H1 (cell line): ENCODE measurements around the gene SLC6A2. TPM values are rescaled to one million over a fixed set of nuclear protein-coding genes. Genes with fewer than 3 reads are reported as not detected.

ENCODE experiments used
- CTCF ChIA-PET: fragments of 300-600 bp; sonication (Branson Sonifier 250); formaldehyde crosslinking; loops from one replicate; lab custom pipeline; 2021; ENCODE audit not compliant: partially characterized antibody; lab: Charles Lee
- POLR2A ChIA-PET: fragments of 300-600 bp; sonication (Branson Sonifier 250); formaldehyde crosslinking; loops from one replicate; lab custom pipeline; 2021; ENCODE audit warnings: inconsistent platforms; ENCODE audit not compliant: partially characterized antibody; lab: Charles Lee
- DNase-seq, 2 experiments: peaks; one replicate each; pipeline versions ENCODE4 v3.0.0 to v3.0.0-alpha.2; 2010 to 2022; ENCODE audit warnings: low spot score in 2 of 2, low read depth in 1 of 2, mixed read lengths in 1 of 2
- FAIRE-seq: peaks from 2 replicates; lab custom pipeline; 2011; peaks lifted over from hg19 to GRCh38; lab: Jason Lieb, UNC
- H2AFZ ChIP-seq: 2 replicates; pipeline ENCODE4 v1.8.1; 2012; ENCODE audit warnings: low read length, inconsistent platforms
- H2AK5ac ChIP-seq: 2 replicates; pipeline ENCODE4 v1.6.1; 2013; ENCODE audit warnings: low read depth, low read length
- H2BK120ac ChIP-seq: replicated peaks from 2 replicates; pipeline ENCODE3; 2013; ENCODE audit warnings: low read depth, low read length, inconsistent platforms
- H2BK12ac ChIP-seq: 2 replicates; pipeline ENCODE4 v1.6.1; 2013; ENCODE audit warnings: low read depth, low read length
- H2BK15ac ChIP-seq: 2 replicates; pipeline ENCODE4 v1.6.1; 2013; ENCODE audit warnings: low read length
- H2BK20ac ChIP-seq: 2 replicates; pipeline ENCODE4 v1.6.1; 2013; ENCODE audit warnings: low read length
- H2BK5ac ChIP-seq: 2 replicates; pipeline ENCODE4 v1.6.1; 2013; ENCODE audit warnings: low read depth, low read length
- H3K14ac ChIP-seq: 2 replicates; pipeline ENCODE4 v1.6.1; 2013; ENCODE audit warnings: inconsistent platforms; ENCODE audit not compliant: insufficient read length
- H3K18ac ChIP-seq: 2 replicates; pipeline ENCODE4 v1.6.1; 2013; ENCODE audit warnings: low read length; ENCODE audit errors: extremely low read depth
- H3K23ac ChIP-seq: 2 replicates; pipeline ENCODE4 v1.6.1; 2013; ENCODE audit warnings: inconsistent platforms; ENCODE audit not compliant: insufficient read length
- H3K23me2 ChIP-seq: 2 replicates; pipeline ENCODE4 v1.6.1; 2013; ENCODE audit warnings: low read depth, low read length
- H3K27ac ChIP-seq: 2 replicates; pipeline ENCODE4 v1.6.1; 2011; ENCODE audit warnings: low read depth, low read length, inconsistent platforms
- H3K27me3 ChIP-seq, 4 experiments: replicated peaks in 1 of 4; 1 replicate in 1 of 4; 2 replicates in 3 of 4; pipeline versions ENCODE4 v1.6.1 to v1.8.1; 2011 to 2013; ENCODE audit warnings: low read length in 3 of 4, mild to moderate bottlenecking in 3 of 4, inconsistent platforms in 2 of 4, mixed read lengths in 2 of 4, moderate library complexity in 1 of 4; ENCODE audit not compliant: control insufficient read depth in 3 of 4, insufficient read depth in 3 of 4; ENCODE audit errors: extremely low read depth in 1 of 4
- H3K36me3 ChIP-seq, 4 experiments: 2 replicates each; pipeline versions ENCODE4 v1.6.1 to v1.8.1; 2011 to 2013; ENCODE audit warnings: mild to moderate bottlenecking in 4 of 4, low read length in 3 of 4, moderate library complexity in 2 of 4, control low read depth in 1 of 4, inconsistent platforms in 1 of 4; ENCODE audit not compliant: insufficient read depth in 4 of 4, control insufficient read depth in 2 of 4
- H3K4ac ChIP-seq: replicated peaks from 2 replicates; pipeline ENCODE3; 2013; ENCODE audit warnings: low read length, low read depth, mixed read lengths, inconsistent platforms; ENCODE audit not compliant: insufficient read length
- H3K4me1 ChIP-seq, 4 experiments: replicated peaks in 1 of 4; 1 replicate in 1 of 4; 2 replicates in 3 of 4; pipeline versions ENCODE4 v1.6.1 to v1.8.1; 2011 to 2013; ENCODE audit warnings: low read length in 3 of 4, inconsistent platforms in 2 of 4, mixed read lengths in 1 of 4; ENCODE audit not compliant: insufficient read depth in 4 of 4, control insufficient read depth in 3 of 4
- H3K4me2 ChIP-seq, 2 experiments: 2 replicates each; pipeline versions ENCODE4 v1.6.1 to v1.8.1; 2011 to 2013; ENCODE audit warnings: low read depth in 2 of 2, low read length in 2 of 2, control low read depth in 1 of 2, inconsistent platforms in 1 of 2, mild to moderate bottlenecking in 1 of 2; ENCODE audit not compliant: insufficient read depth in 1 of 2
- H3K4me3 ChIP-seq, 4 experiments: fragments of 200-600, 300-600 bp in 1 of 4; sonication (generic), shearing (Covaris generic), sonication (Bioruptor Twin) in 1 of 4; 2 replicates each; pipeline versions ENCODE4 v1.5.1 to v1.8.1; 2011 to 2016; ENCODE audit warnings: low read length in 4 of 4, low read depth in 3 of 4, control low read depth in 2 of 4, inconsistent platforms in 2 of 4, mild to moderate bottlenecking in 2 of 4, mixed read lengths in 1 of 4, moderate library complexity in 1 of 4; ENCODE audit not compliant: insufficient read depth in 2 of 4; ENCODE audit errors: extremely low read depth in 1 of 4
- H3K56ac ChIP-seq: replicated peaks from 2 replicates; pipeline ENCODE3; 2013; ENCODE audit warnings: low read depth, mild to moderate bottlenecking, mixed read lengths, low read length, inconsistent platforms; ENCODE audit not compliant: insufficient read length
- H3K79me1 ChIP-seq: 2 replicates; pipeline ENCODE4 v1.6.1; 2013; ENCODE audit warnings: low read depth, low read length, control low read depth
- H3K79me2 ChIP-seq, 2 experiments: 2 replicates each; pipeline versions ENCODE4 v1.6.1 to v1.8.1; 2012 to 2013; ENCODE audit warnings: low read length in 2 of 2, mild to moderate bottlenecking in 2 of 2, inconsistent platforms in 1 of 2; ENCODE audit not compliant: insufficient read depth in 2 of 2, control insufficient read depth in 1 of 2
- H3K9ac ChIP-seq, 4 experiments: replicated peaks in 1 of 4; 1 replicate in 1 of 4; 2 replicates in 3 of 4; pipeline versions ENCODE4 v1.6.1 to v1.8.1; 2011 to 2013; ENCODE audit warnings: low read depth in 3 of 4, low read length in 3 of 4, control low read depth in 2 of 4, mild to moderate bottlenecking in 2 of 4, moderate library complexity in 2 of 4, inconsistent platforms in 1 of 4; ENCODE audit errors: extremely low read depth in 1 of 4
- H3K9me3 ChIP-seq, 2 experiments: 2 replicates each; pipeline versions ENCODE4 v1.6.1 to v1.8.1; 2012 to 2013; ENCODE audit warnings: mild to moderate bottlenecking in 2 of 2, moderate library complexity in 2 of 2, control low read depth in 1 of 2, inconsistent platforms in 1 of 2, low read depth in 1 of 2, low read length in 1 of 2, mixed read lengths in 1 of 2; ENCODE audit not compliant: insufficient read depth in 2 of 2
- H4K20me1 ChIP-seq, 2 experiments: replicated peaks in 1 of 2; 2 replicates each; pipeline versions ENCODE3 to v1.8.1; 2011 to 2013; ENCODE audit warnings: inconsistent platforms in 2 of 2, low read length in 2 of 2, mild to moderate bottlenecking in 1 of 2; ENCODE audit not compliant: insufficient read depth in 2 of 2, control insufficient read depth in 1 of 2
- H4K5ac ChIP-seq: 2 replicates; pipeline ENCODE4 v1.6.1; 2013; ENCODE audit warnings: low read length, low read depth, mixed read lengths, inconsistent platforms; ENCODE audit not compliant: insufficient read length
- H4K8ac ChIP-seq: 2 replicates; pipeline ENCODE4 v1.8.0; 2013; ENCODE audit warnings: mild to moderate bottlenecking, moderate library complexity, low read length, inconsistent platforms; ENCODE audit not compliant: insufficient read depth; ENCODE audit errors: extremely low read depth
- H4K91ac ChIP-seq: replicated peaks from 2 replicates; pipeline ENCODE3; 2013; ENCODE audit warnings: low read length, mixed read lengths, inconsistent platforms; ENCODE audit not compliant: insufficient read length
- CBX5 ChIP-seq: fragments of 300-800, 300-1000 bp; sonication (generic); IDR thresholded peaks from 2 replicates; pipeline ENCODE4 v1.7.1; 2016; ENCODE audit warnings: antibody characterized with exemption, low read length, low read depth
- CEBPB ChIP-seq: IDR thresholded peaks from 2 replicates; pipeline ENCODE4 v1.6.1; 2012; ENCODE audit warnings: low read depth, low read length
- CHD1 ChIP-seq: IDR thresholded peaks from 2 replicates; pipeline ENCODE4 v1.6.1; 2012; ENCODE audit warnings: low read depth, low read length, improper control_type of control experiment
- CREB1 ChIP-seq: IDR thresholded peaks from 2 replicates; pipeline ENCODE4 v1.6.1; 2012; ENCODE audit warnings: inconsistent platforms
- E2F6 ChIP-seq: IDR thresholded peaks from 2 replicates; pipeline ENCODE4 v1.6.1; 2012; ENCODE audit warnings: inconsistent platforms
- EGR1 ChIP-seq: IDR thresholded peaks from 2 replicates; pipeline ENCODE4 v1.6.1; 2011; ENCODE audit warnings: low read depth, low read length, borderline replicate concordance
- HDAC6 ChIP-seq: IDR thresholded peaks from one replicate; pipeline ENCODE4 v1.7.1; 2012; ENCODE audit warnings: low read depth, mild to moderate bottlenecking, inconsistent platforms, low read length, moderate library complexity
- JUND ChIP-seq: IDR thresholded peaks from 2 replicates; pipeline ENCODE4 v1.6.1; 2011; ENCODE audit warnings: mild to moderate bottlenecking, improper control_type of control experiment, low read length
- NANOG ChIP-seq: IDR thresholded peaks from 2 replicates; pipeline ENCODE4 v1.6.1; 2011; ENCODE audit warnings: low read length, low read depth, mild to moderate bottlenecking, inconsistent platforms; ENCODE audit not compliant: insufficient read depth, poor library complexity, severe bottlenecking
- PHF8 ChIP-seq: fragments of 200-600 bp; sonication (generic); conservative IDR thresholded peaks from 2 replicates; pipeline ENCODE4 v1.7.1; 2012; ENCODE audit warnings: low read depth, mild to moderate bottlenecking, inconsistent platforms, low read length, moderate library complexity
- SP2 ChIP-seq: IDR thresholded peaks from 2 replicates; pipeline ENCODE4 v1.6.1; 2012; ENCODE audit warnings: mild to moderate bottlenecking, low read length, inconsistent platforms
- TAF1 ChIP-seq: IDR thresholded peaks from 2 replicates; pipeline ENCODE4 v1.6.1; 2011; ENCODE audit warnings: mild to moderate bottlenecking, low read depth, low read length
- WGBS, 2 experiments: shearing (Covaris generic) in 1 of 2; methylation state at CpG; one replicate each; pipeline versions ENCODE4 v1.1.6 to v1.1.7; 2013 to 2015; ENCODE audit warnings: low lambda C conversion rate in 2 of 2, mixed read lengths in 2 of 2, inconsistent platforms in 1 of 2, low coverage in 1 of 2, missing lambda C conversion rate in 1 of 2; ENCODE audit not compliant: insufficient replicate concordance in 2 of 2, insufficient coverage in 1 of 2, insufficient read length in 1 of 2; ENCODE audit errors: extremely low coverage in 1 of 2, missing lambda C conversion rate in 1 of 2; 5-methylcytosine and 5-hydroxymethylcytosine counted together
- polyA plus RNA-seq, 7 experiments: library from polyadenylated mRNA; depleted of rRNA in 3 of 7; stranded (reverse) in 5 of 7; unstranded in 2 of 7; fragments of >200 nt in 5 of 7; fragments of 200-250 nt in 2 of 7; gene quantifications; 1 replicate in 5 of 7; 2 replicates in 1 of 7; 4 replicates in 1 of 7; pipeline versions ENCODE4 v1.2.1 to v1.2.3, GENCODE V29; 2011 to 2013; ENCODE audit warnings: missing spikeins in 2 of 7, mixed read lengths in 2 of 7
- total RNA-seq: library from RNA; stranded (reverse); fragmentation: NEBNext Ultra II Directional; extraction: Animal tissue kit (Norgen Biotek cat#: 25700); gene quantifications from 2 replicates; pipeline ENCODE4 v1.2.1, GENCODE V29; 2021

SLC6A2 gene
- total and polyA plus RNA-seq, 2 of the 8 experiments (the other 6 are each of a cell fraction or from before 2014, with no cell fraction given) = 0.35 TPM; not detected in 1

- ChIA-PET POLR2A (no interaction called here), CTCF (interaction anchor here (1.0 to 23.3 kb wide), 4 partner anchors 35 to 229 kb away, joined by 3 to 446 read pairs (median 6); no protein-coding TSS in a partner anchor)
- no peak overlapping the region for H2AFZ ChIP-seq
- H4K91ac ChIP-seq = no peak overlapping the region
- no peak overlapping the region for H3K4me2 ChIP-seq
- no peak overlapping the region for H3K14ac ChIP-seq
- no peak overlapping the region for H3K56ac ChIP-seq
- no peak overlapping the region for H4K8ac ChIP-seq
- H3K36me3 ChIP-seq = no peaks in the 10 kb centered on the region
- FAIRE-seq = no peak
- TF ChIP-seq CBX5 = no peak
- TF ChIP-seq CREB1 = no peak
- TF ChIP-seq NANOG = no peak
- no peak for TF ChIP-seq TAF1
- no peak for TF ChIP-seq PHF8
- TF ChIP-seq EGR1 = no peak
- TF ChIP-seq E2F6 = no peak
- no peak for TF ChIP-seq JUND
- no peak for TF ChIP-seq HDAC6
- TF ChIP-seq SP2 = no peak
- TF ChIP-seq CEBPB = no peak
- TF ChIP-seq CHD1 = no peak
- H2BK20ac ChIP-seq = no peak overlapping the region
- no peaks in the 10 kb centered on the region for H3K79me1 ChIP-seq
- no peak overlapping the region for H3K4ac ChIP-seq
- WGBS, 2 experiments = 94% methylated on average over 5 of the region's 5 CpGs; no CpG with 5 or more reads in 1 of the 2 experiments
- no peak overlapping the region for H3K18ac ChIP-seq
- H2BK120ac ChIP-seq = no peak overlapping the region
- H4K20me1 ChIP-seq = no peaks in the 10 kb centered on the region
- H2BK15ac ChIP-seq = no peak overlapping the region
- H2AK5ac ChIP-seq = no peak overlapping the region
- no peaks in the 10 kb centered on the region for H3K79me2 ChIP-seq
- H3K4me1 ChIP-seq = peaks cover 0 to 9% (median 3%) of the 10 kb centered on the region in 4 experiments; a peak in 4 of 7 replicates
- H2BK12ac ChIP-seq = no peak overlapping the region
- no peak for DNase-seq
- no peaks in the 10 kb centered on the region for H3K27me3 ChIP-seq
- H3K23me2 ChIP-seq = no peaks in the 10 kb centered on the region
- H3K9me3 ChIP-seq = no peaks in the 10 kb centered on the region
- no peak overlapping the region for H4K5ac ChIP-seq
- H3K4me3 ChIP-seq = no peak overlapping the region
- no peak overlapping the region for H2BK5ac ChIP-seq
- no peak overlapping the region for H3K27ac ChIP-seq
- no peak overlapping the region for H3K23ac ChIP-seq
- no peak overlapping the region for H3K9ac ChIP-seq
Observed at GRCh38 chr16:55695595-55695994, 39.8 kb downstream of the SLC6A2 start.
